Lower lobe of right lung (tissue), 2 donors: ENCODE results near the gene CDK17. TPM values are rescaled to one million over a fixed set of nuclear protein-coding genes. Genes with fewer than 3 reads are reported as not detected.

Experiments used
- ATAC-seq, 2 donors: fragments of 200-7000 bp; cut with Tn5 transposase; one replicate each; pipeline ENCODE4 v1.9.1; 2020 to 2022; ENCODE audit warnings: mild to moderate bottlenecking in 2 of 2, moderate library complexity in 2 of 2
- DNase-seq: peaks from one replicate; pipeline ENCODE4 v3.0.0-alpha.2; 2020
- H3K27ac ChIP-seq: fragments of 200-600 bp; one replicate; pipeline ENCODE4 v1.8.0; 2022
- H3K27me3 ChIP-seq: fragments of 200-600 bp; one replicate; pipeline ENCODE4 v1.8.0; 2022; ENCODE audit warnings: low read depth
- H3K36me3 ChIP-seq: fragments of 200-600 bp; one replicate; pipeline ENCODE4 v1.8.0; 2022; ENCODE audit warnings: mild to moderate bottlenecking
- H3K4me1 ChIP-seq: fragments of 200-600 bp; one replicate; pipeline ENCODE4 v1.8.0; 2022
- H3K4me3 ChIP-seq: fragments of 200-600 bp; one replicate; pipeline ENCODE4 v1.8.0; 2022; ENCODE audit warnings: mild to moderate bottlenecking
- H3K9me3 ChIP-seq: fragments of 200-600 bp; one replicate; pipeline ENCODE4 v1.8.0; 2022
- CTCF ChIP-seq: fragments of 200-600 bp; IDR thresholded peaks from one replicate; pipeline ENCODE4 v1.8.0; 2022; ENCODE audit warnings: antibody characterized with exemption, mild to moderate bottlenecking
- intact Hi-C: fragments of 100-400 bp; cut with DNase I; formaldehyde crosslinking; loops from one replicate; pipeline ENCODE4 v1.11.0; 2022
- total RNA-seq: library from RNA; stranded (reverse); fragmentation: NEBNext Ultra II Directional; extraction: Animal tissue kit (Norgen Biotek cat#: 25700); gene quantifications from one replicate; pipeline ENCODE4 v1.2.1, GENCODE V29; 2021
- donor health status: DM: no; HTN: yes; CAD: no; lungs with severe emphysema.

CDK17 gene
- total RNA-seq, 1 donor from 2014 or later: 41.7 TPM

GRCh38 chr12:96302687-96303310, 97.4 kb downstream of the CDK17 start:
- ATAC-seq (no peak), DNase-seq (no peak)
- Histone ChIP-seq H3K4me1 (no peaks in the 10 kb centered on the region), H3K9me3 (no peaks in the 10 kb centered on the region), H3K4me3 (no peak overlapping the region), H3K27me3 (no peaks in the 10 kb centered on the region), H3K36me3 (peaks cover 24% of the 10 kb centered on the region), H3K27ac (no peak overlapping the region)
- TF ChIP-seq CTCF: no peak
- intact Hi-C loops: no loop called here

GRCh38 chr12:96301732-96302131, 98.5 kb downstream of the CDK17 start:
- no peak for ATAC-seq
- Histone ChIP-seq H3K27ac (no peak overlapping the region), H3K36me3 (peaks cover 30% of the 10 kb centered on the region), H3K4me3 (no peak overlapping the region), H3K4me1 (no peaks in the 10 kb centered on the region), H3K27me3 (no peaks in the 10 kb centered on the region), H3K9me3 (no peaks in the 10 kb centered on the region)
- intact Hi-C loops: no loop called here
- no peak for DNase-seq
- no peak for TF ChIP-seq CTCF

GRCh38 chr12:96300064-96300463, 100.2 kb downstream of the CDK17 start:
- Histone ChIP-seq H3K27me3 (no peaks in the 10 kb centered on the region), H3K27ac (no peak overlapping the region), H3K36me3 (peaks cover 35% of the 10 kb centered on the region), H3K9me3 (no peaks in the 10 kb centered on the region), H3K4me1 (no peaks in the 10 kb centered on the region), H3K4me3 (no peak overlapping the region)
- intact Hi-C loops: no loop called here
- ATAC-seq: no peak
- no peak for DNase-seq
- no peak for TF ChIP-seq CTCF

GRCh38 chr12:96297504-96297903, 102.7 kb downstream of the CDK17 start:
- Histone ChIP-seq H3K27ac (no peak overlapping the region), H3K4me3 (no peak overlapping the region), H3K9me3 (no peaks in the 10 kb centered on the region), H3K27me3 (no peaks in the 10 kb centered on the region), H3K36me3 (peaks cover 49% of the 10 kb centered on the region), H3K4me1 (no peaks in the 10 kb centered on the region)
- DNase-seq (no peak), ATAC-seq (no peak)
- TF ChIP-seq CTCF: no peak
- intact Hi-C loops: no loop called here

GRCh38 chr12:96295532-96296160, 104.6 kb downstream of the CDK17 start:
- no peak for ATAC-seq
- TF ChIP-seq CTCF: no peak

More at GRCh38 chr12:96295532-96296160, 104.6 kb downstream of the CDK17 start:
- intact Hi-C loops: no loop called here
- H3K27me3 ChIP-seq: no peaks in the 10 kb centered on the region
- no peak overlapping the region for H3K27ac ChIP-seq
- H3K36me3 ChIP-seq: peaks cover 59% of the 10 kb centered on the region
- DNase-seq: no peak
- H3K9me3 ChIP-seq: no peaks in the 10 kb centered on the region
- no peak overlapping the region for H3K4me3 ChIP-seq
- no peaks in the 10 kb centered on the region for H3K4me1 ChIP-seq
